ENCODE measurements around the gene CELF1. TPM values are rescaled to one million over a fixed set of nuclear protein-coding genes. Genes with fewer than 3 reads are reported as not detected.
A peak's percentile ranks its signal among the peaks of the same experiment; 100 is the strongest.

Gene CELF1
- total and polyA plus RNA-seq, 2 of the 13 experiments (the other 11 are each of a cell fraction or from before 2014, with no cell fraction given) = 69.0 to 80.1 TPM

GRCh38 chr11:47468598-47469214 lies 84.2 kb downstream of the CELF1 start:
- no peak overlapping the region for H3K9ac ChIP-seq (ENCODE audit: insufficient read depth, low read depth, low read length)
- FAIRE-seq = no peak
- POLR2A ChIA-PET = no interaction called here
- H3K36me3 ChIP-seq (replicated peaks in 1 of 2; ENCODE audit: control insufficient read depth in 1 of 2, insufficient read depth in 2 of 2, low read length in 2 of 2) = peaks cover 24 to 80% of the 10 kb centered on the region in 2 experiments
- no peaks in the 10 kb centered on the region for H3K79me2 ChIP-seq (ENCODE audit: insufficient read depth, low read length)
- no TSS peak for BruUV-seq (replicated peaks)
- no peak overlapping the region for H3K4me3 ChIP-seq (replicated peaks in 1 of 3; ENCODE audit: insufficient read depth in 1 of 3, low read depth in 2 of 3, low read length in 3 of 3)
- H3K27me3 ChIP-seq (ENCODE audit: control insufficient read depth in 1 of 2, insufficient read depth in 2 of 2, low read length in 2 of 2) = no peaks in the 10 kb centered on the region
- DNase-seq (ENCODE audit: low spot score) = no peak
- H3K4me1 ChIP-seq (ENCODE audit: insufficient read depth, low read length) = peaks cover 18% of the 10 kb centered on the region
- H4K20me1 ChIP-seq (ENCODE audit: insufficient read depth, low read length) = no peaks in the 10 kb centered on the region
- H3K27ac ChIP-seq (ENCODE audit: extremely low read length, insufficient read depth, low read length) = no peak overlapping the region
- intact Hi-C loops (cut with micrococcal nuclease; ENCODE audit: unreplicated experiment) = no loop called here
- peak; percentile 40 for ATAC-seq
- in situ Hi-C loops (cut with HindIII; ENCODE audit: extremely low pct_ligation_motif_present, low pct_unique_long_range_greater_than_20kb) = no loop called here
- no peak overlapping the region for H2AFZ ChIP-seq (ENCODE audit: low read length)
- CTCF ChIA-PET (ENCODE audit: low intra/inter-chr PET ratio, low total read pairs) = no interaction called here
- no peak overlapping the region for H3K4me2 ChIP-seq (ENCODE audit: low read depth, low read length)
- WGBS (ENCODE audit: low lambda C conversion rate) = 87% methylated on average over 8 of the region's 8 CpGs
- no peaks in the 10 kb centered on the region for H3K9me3 ChIP-seq (ENCODE audit: low read length)
- no peak for TF ChIP-seq THYN1 (CRISPR knock-in tag; IDR thresholded peaks at IDR 0.05; ENCODE audit: borderline replicate concordance, low read depth)
- no peak for TF ChIP-seq MTA3 (CRISPR knock-in tag; IDR thresholded peaks at IDR 0.05)
- peak; percentile 47 for TF ChIP-seq RBM22 (optimal IDR thresholded peaks at IDR 0.05; ENCODE audit: low read length)
- no peak for TF ChIP-seq FOXM1 (CRISPR knock-in tag; IDR thresholded peaks at IDR 0.05)
- no peak for TF ChIP-seq MEIS1 (CRISPR knock-in tag; IDR thresholded peaks at IDR 0.05; ENCODE audit: borderline replicate concordance)
- TF ChIP-seq NR2C2 (CRISPR knock-in tag; IDR thresholded peaks at IDR 0.05; ENCODE audit: borderline replicate concordance) = peak; percentile 59
- TF ChIP-seq, protein P1, sequence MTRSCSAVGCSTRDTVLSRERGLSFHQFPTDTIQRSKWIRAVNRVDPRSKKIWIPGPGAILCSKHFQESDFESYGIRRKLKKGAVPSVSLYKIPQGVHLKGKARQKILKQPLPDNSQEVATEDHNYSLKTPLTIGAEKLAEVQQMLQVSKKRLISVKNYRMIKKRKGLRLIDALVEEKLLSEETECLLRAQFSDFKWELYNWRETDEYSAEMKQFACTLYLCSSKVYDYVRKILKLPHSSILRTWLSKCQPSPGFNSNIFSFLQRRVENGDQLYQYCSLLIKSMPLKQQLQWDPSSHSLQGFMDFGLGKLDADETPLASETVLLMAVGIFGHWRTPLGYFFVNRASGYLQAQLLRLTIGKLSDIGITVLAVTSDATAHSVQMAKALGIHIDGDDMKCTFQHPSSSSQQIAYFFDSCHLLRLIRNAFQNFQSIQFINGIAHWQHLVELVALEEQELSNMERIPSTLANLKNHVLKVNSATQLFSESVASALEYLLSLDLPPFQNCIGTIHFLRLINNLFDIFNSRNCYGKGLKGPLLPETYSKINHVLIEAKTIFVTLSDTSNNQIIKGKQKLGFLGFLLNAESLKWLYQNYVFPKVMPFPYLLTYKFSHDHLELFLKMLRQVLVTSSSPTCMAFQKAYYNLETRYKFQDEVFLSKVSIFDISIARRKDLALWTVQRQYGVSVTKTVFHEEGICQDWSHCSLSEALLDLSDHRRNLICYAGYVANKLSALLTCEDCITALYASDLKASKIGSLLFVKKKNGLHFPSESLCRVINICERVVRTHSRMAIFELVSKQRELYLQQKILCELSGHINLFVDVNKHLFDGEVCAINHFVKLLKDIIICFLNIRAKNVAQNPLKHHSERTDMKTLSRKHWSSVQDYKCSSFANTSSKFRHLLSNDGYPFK (CRISPR knock-in tag; IDR thresholded peaks at IDR 0.05; ENCODE audit: borderline replicate concordance) = no peak
- no peak for TF ChIP-seq ESRRA (CRISPR knock-in tag; IDR thresholded peaks at IDR 0.05; ENCODE audit: low read depth)
- TF ChIP-seq ZNF672 (CRISPR knock-in tag; IDR thresholded peaks at IDR 0.05) = no peak
- TF ChIP-seq FOXO1 (CRISPR knock-in tag; IDR thresholded peaks at IDR 0.05) = no peak
- TF ChIP-seq, protein P2, sequence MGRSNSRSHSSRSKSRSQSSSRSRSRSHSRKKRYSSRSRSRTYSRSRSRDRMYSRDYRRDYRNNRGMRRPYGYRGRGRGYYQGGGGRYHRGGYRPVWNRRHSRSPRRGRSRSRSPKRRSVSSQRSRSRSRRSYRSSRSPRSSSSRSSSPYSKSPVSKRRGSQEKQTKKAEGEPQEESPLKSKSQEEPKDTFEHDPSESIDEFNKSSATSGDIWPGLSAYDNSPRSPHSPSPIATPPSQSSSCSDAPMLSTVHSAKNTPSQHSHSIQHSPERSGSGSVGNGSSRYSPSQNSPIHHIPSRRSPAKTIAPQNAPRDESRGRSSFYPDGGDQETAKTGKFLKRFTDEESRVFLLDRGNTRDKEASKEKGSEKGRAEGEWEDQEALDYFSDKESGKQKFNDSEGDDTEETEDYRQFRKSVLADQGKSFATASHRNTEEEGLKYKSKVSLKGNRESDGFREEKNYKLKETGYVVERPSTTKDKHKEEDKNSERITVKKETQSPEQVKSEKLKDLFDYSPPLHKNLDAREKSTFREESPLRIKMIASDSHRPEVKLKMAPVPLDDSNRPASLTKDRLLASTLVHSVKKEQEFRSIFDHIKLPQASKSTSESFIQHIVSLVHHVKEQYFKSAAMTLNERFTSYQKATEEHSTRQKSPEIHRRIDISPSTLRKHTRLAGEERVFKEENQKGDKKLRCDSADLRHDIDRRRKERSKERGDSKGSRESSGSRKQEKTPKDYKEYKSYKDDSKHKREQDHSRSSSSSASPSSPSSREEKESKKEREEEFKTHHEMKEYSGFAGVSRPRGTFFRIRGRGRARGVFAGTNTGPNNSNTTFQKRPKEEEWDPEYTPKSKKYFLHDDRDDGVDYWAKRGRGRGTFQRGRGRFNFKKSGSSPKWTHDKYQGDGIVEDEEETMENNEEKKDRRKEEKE (IDR thresholded peaks at IDR 0.05) = no peak
- TF ChIP-seq SSRP1 (CRISPR knock-in tag; IDR thresholded peaks at IDR 0.05) = no peak
- no peak for TF ChIP-seq GLI4 (CRISPR knock-in tag; IDR thresholded peaks at IDR 0.05; ENCODE audit: borderline replicate concordance)
- TF ChIP-seq NR2F6 (IDR thresholded peaks at IDR 0.05) = peak; percentile 47; the same call in 1 of the 2 replicates
- TF ChIP-seq NR2F6 (CRISPR knock-in tag; IDR thresholded peaks at IDR 0.05) = no peak
- no peak for TF ChIP-seq ZNF746 (CRISPR knock-in tag; IDR thresholded peaks at IDR 0.05)
- no peak for TF ChIP-seq MEIS2 (CRISPR knock-in tag; IDR thresholded peaks at IDR 0.05)
- no peak for TF ChIP-seq ZNF496 (CRISPR knock-in tag; IDR thresholded peaks at IDR 0.05; ENCODE audit: insufficient replicate concordance)
- TF ChIP-seq ZNF552 (CRISPR knock-in tag; IDR thresholded peaks at IDR 0.05; ENCODE audit: borderline replicate concordance) = no peak
